Gastroesophageal sphincter (tissue), 4 donors: ENCODE measurements around the gene MGARP. TPM values are rescaled to one million over a fixed set of nuclear protein-coding genes. Genes with fewer than 3 reads are reported as not detected.
"Not testable (repeated sequence)": the region's sequence is repeated elsewhere in the genome, so short reads cannot be mapped to it uniquely, and the experiment has no call there.

Source experiments
- ATAC-seq: fragments of 150-250 bp; one replicate; pipeline ENCODE4 v1.9.1; 2016; ENCODE audit warnings: mild to moderate bottlenecking, moderate library complexity
- H3K27ac ChIP-seq, 4 donors: fragments of 200-600 bp; sonication (generic) in 3 of 4; 1 replicate in 3 of 4; 2 replicates in 1 of 4; pipeline ENCODE4 v1.5.1; 2016 to 2019
- H3K27me3 ChIP-seq: fragments of 200-600 bp; sonication (generic); one replicate; pipeline ENCODE4 v1.5.1; 2019
- H3K36me3 ChIP-seq, 2 donors: fragments of 200-600 bp; sonication (generic); one replicate each; pipeline ENCODE4 v1.5.1; 2019; ENCODE audit warnings: control low read depth in 1 of 2
- H3K4me1 ChIP-seq, 3 donors: fragments of 200-600 bp; sonication (generic); 1 replicate in 2 of 3; 2 replicates in 1 of 3; pipeline ENCODE4 v1.5.1; 2016 to 2019; ENCODE audit warnings: control low read depth in 2 of 3
- H3K4me3 ChIP-seq, 2 donors: fragments of 200-600 bp; sonication (generic); one replicate each; pipeline ENCODE4 v1.5.1; 2019; ENCODE audit warnings: mild to moderate bottlenecking in 1 of 2, moderate library complexity in 1 of 2
- H3K9me3 ChIP-seq, 3 donors: fragments of 200-600 bp; sonication (generic); one replicate each; pipeline ENCODE4 v1.5.1; 2017 to 2019; ENCODE audit warnings: control low read depth in 2 of 3
- CTCF ChIP-seq, 4 experiments: fragments of 200-600 bp in 2 of 4; fragments of 450-650 bp in 2 of 4; sonication (generic) in 1 of 4; IDR thresholded peaks; one replicate each; pipeline ENCODE4 v1.5.1; 2017 to 2019; ENCODE audit warnings: antibody characterized with exemption in 4 of 4, mild to moderate bottlenecking in 2 of 4, moderate library complexity in 2 of 4
- EP300 ChIP-seq: sonication (generic); formaldehyde crosslinking; IDR thresholded peaks from one replicate; pipeline ENCODE4 v1.6.1; 2017; ENCODE audit warnings: antibody characterized with exemption, mild to moderate bottlenecking
- POLR2A ChIP-seq, 2 donors: fragments of 450-650 bp; IDR thresholded peaks; one replicate each; pipeline ENCODE4 v1.6.1; 2017; ENCODE audit warnings: antibody characterized with exemption in 2 of 2, mild to moderate bottlenecking in 2 of 2, moderate library complexity in 1 of 2
- POLR2AphosphoS5 ChIP-seq: sonication (generic); formaldehyde crosslinking; IDR thresholded peaks from one replicate; pipeline ENCODE4 v1.6.1; 2017; ENCODE audit warnings: antibody characterized with exemption
- WGBS, 2 donors: methylation state at CpG; one replicate each; pipeline ENCODE4 v1.1.5; 2018; ENCODE audit warnings: low coverage in 1 of 2; 5-methylcytosine and 5-hydroxymethylcytosine counted together
- total RNA-seq, 4 donors: library from RNA; depleted of rRNA; stranded (reverse); fragments of >200 nt; gene quantifications; one replicate each; pipeline ENCODE4 v1.1.0, GENCODE V29; 2016

Gene MGARP
- total RNA-seq, 4 donors from 2014 or later = 0.94 to 6.5 (median 1.7) TPM

- WGBS, 2 donors = 82 to 88% methylated on average over 1 of the region's 1 CpG
- Histone ChIP-seq H3K36me3 (no peaks in the 10 kb centered on the region), H3K27ac (no peak overlapping the region), H3K4me3 (no peak overlapping the region), H3K9me3 (no peaks in the 10 kb centered on the region), H3K27me3 (no peaks in the 10 kb centered on the region), H3K4me1 (peaks cover 2 to 51% (median 3%) of the 10 kb centered on the region in 3 donors)
- TF ChIP-seq CTCF (IDR thresholded peaks at IDR 0.05) (no peak), POLR2AphosphoS5 (no peak), POLR2A (IDR thresholded peaks at IDR 0.05) (no peak), EP300 (no peak)
- no peak for ATAC-seq
Observed at GRCh38 chr4:139319571-139319970, 39.5 kb upstream of the MGARP start.

GRCh38 chr4:139317635-139318034, 37.6 kb upstream of the MGARP start:
- no peaks in the 10 kb centered on the region for H3K36me3 ChIP-seq
- H3K4me1 ChIP-seq = peaks cover 0 to 49% (median 0%) of the 10 kb centered on the region in 3 donors

GRCh38 chr4:139316733-139317132, 36.7 kb upstream of the MGARP start:
- no peak for TF ChIP-seq POLR2AphosphoS5
- TF ChIP-seq EP300 = no peak
- TF ChIP-seq CTCF (IDR thresholded peaks at IDR 0.05) = no peak
- TF ChIP-seq POLR2A (IDR thresholded peaks at IDR 0.05) = no peak
- no peak overlapping the region for H3K4me3 ChIP-seq
- H3K27me3 ChIP-seq = no peaks in the 10 kb centered on the region
- no peak overlapping the region for H3K27ac ChIP-seq
- H3K4me1 ChIP-seq = peaks cover 0 to 58% (median 6%) of the 10 kb centered on the region in 3 donors
- WGBS, 2 donors = 87 to 100% methylated on average over 1 to 2 of the region's 2 CpGs
- H3K9me3 ChIP-seq = no peaks in the 10 kb centered on the region
- no peak for ATAC-seq
- H3K36me3 ChIP-seq = no peaks in the 10 kb centered on the region

More at GRCh38 chr4:139317635-139318034, 37.6 kb upstream of the MGARP start:
- Histone ChIP-seq H3K27me3 (no peaks in the 10 kb centered on the region), H3K4me3 (no peak overlapping the region), H3K9me3 (no peaks in the 10 kb centered on the region), H3K27ac (no peak overlapping the region)
- no peak for ATAC-seq
- TF ChIP-seq POLR2AphosphoS5 = no peak
- TF ChIP-seq POLR2A (IDR thresholded peaks at IDR 0.05) = no peak
- TF ChIP-seq EP300 = no peak
- no peak for TF ChIP-seq CTCF (IDR thresholded peaks at IDR 0.05)

- ATAC-seq = no peak
- TF ChIP-seq POLR2AphosphoS5 = no peak
Observed at GRCh38 chr4:139315221-139315675, 35.2 kb upstream of the MGARP start.

GRCh38 chr4:139314047-139314800, 34.2 kb upstream of the MGARP start:
- WGBS, 2 donors = 67 to 80% methylated on average over 1 of the region's 4 CpGs
- Histone ChIP-seq H3K27me3 (no peaks in the 10 kb centered on the region), H3K27ac (no peak overlapping the region), H3K9me3 (no peaks in the 10 kb centered on the region), H3K4me1 (peaks cover 0 to 55% (median 8%) of the 10 kb centered on the region in 3 donors), H3K4me3 (no peak overlapping the region), H3K36me3 (no peaks in the 10 kb centered on the region)
- ATAC-seq = no peak
- TF ChIP-seq POLR2AphosphoS5 = no peak
- TF ChIP-seq POLR2A (IDR thresholded peaks at IDR 0.05) = no peak
- TF ChIP-seq EP300 = no peak
- no peak for TF ChIP-seq CTCF (IDR thresholded peaks at IDR 0.05)

More at GRCh38 chr4:139315221-139315675, 35.2 kb upstream of the MGARP start:
- no peaks in the 10 kb centered on the region for H3K27me3 ChIP-seq
- WGBS, 2 donors = 90 to 92% methylated on average over 2 to 13 of the region's 13 CpGs
- H3K4me1 ChIP-seq = peaks cover 0 to 65% (median 8%) of the 10 kb centered on the region in 3 donors
- H3K36me3 ChIP-seq = no peaks in the 10 kb centered on the region
- H3K4me3 ChIP-seq = no peak overlapping the region
- H3K27ac ChIP-seq = no peak overlapping the region
- H3K9me3 ChIP-seq = no peaks in the 10 kb centered on the region

GRCh38 chr4:139313414-139313813, 33.4 kb upstream of the MGARP start:
- 84 to 87% methylated on average over 6 to 8 of the region's 10 CpGs for WGBS, 2 donors
- peaks cover 0 to 55% (median 8%) of the 10 kb centered on the region in 3 donors for H3K4me1 ChIP-seq
- not testable (repeated sequence) for H3K36me3 ChIP-seq, H3K27me3 ChIP-seq, H3K27ac ChIP-seq, H3K9me3 ChIP-seq, H3K4me3 ChIP-seq, ATAC-seq
